ENCODE data around the gene TM9SF1. TPM values are rescaled to one million over a fixed set of nuclear protein-coding genes. Genes with fewer than 3 reads are reported as not detected.
A peak's percentile ranks its signal among the peaks of the same experiment; 100 is the strongest.

The TM9SF1 gene
- total and polyA plus RNA-seq, 9 of the 15 experiments (the other 6 are each of a cell fraction or from before 2014, with no cell fraction given) = 5.3 to 20.3 (median 11.8) TPM

GRCh38 chr14:24160850-24161804 lies 34.1 kb downstream of the TM9SF1 start, which contains the start of gene IRF9 (continued):
- peak; percentile 50; the same call in 1 of the 2 replicates for TF ChIP-seq PHF8 (IDR thresholded peaks at IDR 0.05; ENCODE audit: borderline replicate concordance, low read length)
- TF ChIP-seq SRSF9 (IDR thresholded peaks at IDR 0.05; ENCODE audit: borderline replicate concordance, low read depth, low read length) = no peak
- TF ChIP-seq CHCHD3 (CRISPR knock-in tag; IDR thresholded peaks at IDR 0.05) = no peak
- no peak for TF ChIP-seq TAF7 (tag; IDR thresholded peaks at IDR 0.05)
- no peak for TF ChIP-seq RFX7 (CRISPR knock-in tag; IDR thresholded peaks at IDR 0.05)
- TF ChIP-seq SRSF3 (IDR thresholded peaks at IDR 0.05; ENCODE audit: insufficient read depth, low read length) = no peak
- TF ChIP-seq USF2 (CRISPR knock-in tag; IDR thresholded peaks at IDR 0.05) = peak; percentile 94
- no peak for TF ChIP-seq ZNF280B (CRISPR knock-in tag; IDR thresholded peaks at IDR 0.05)
- 0 out of 2 replicates have a peak, but pooled peaks have one; percentile 35 for TF ChIP-seq CC2D1A (IDR thresholded peaks at IDR 0.05)
- no peak for TF ChIP-seq ZNF324 (CRISPR knock-in tag; IDR thresholded peaks at IDR 0.05)
- peak; percentile 80 for TF ChIP-seq EP400 (IDR thresholded peaks at IDR 0.05)
- TF ChIP-seq BCOR (IDR thresholded peaks at IDR 0.05) = no peak
- no peak for TF ChIP-seq STAT5B (CRISPR knock-in tag; IDR thresholded peaks at IDR 0.05)
- peak; percentile 12 for TF ChIP-seq TAF1 (IDR thresholded peaks at IDR 0.05; ENCODE audit: control insufficient read depth, extremely low read depth, insufficient read depth, low read length, severe bottlenecking)
- peak; percentile 66 for TF ChIP-seq MAX (CRISPR knock-in tag; IDR thresholded peaks at IDR 0.05)
- TF ChIP-seq NRF1 (conservative IDR thresholded peaks at IDR 0.05 in 1 of 2, IDR thresholded peaks at IDR 0.05 in 1 of 2) = peak in 1 of 2 experiments; percentile 25; a peak in 1 of 4 replicates
- no peak for TF ChIP-seq ZNF717 (CRISPR knock-in tag; IDR thresholded peaks at IDR 0.05)
- TF ChIP-seq PHB2 (IDR thresholded peaks at IDR 0.05; ENCODE audit: low read depth) = no peak
- no peak for TF ChIP-seq CBX2 (IDR thresholded peaks at IDR 0.05; ENCODE audit: insufficient read depth, low read length, poor library complexity, severe bottlenecking)
- no peak for TF ChIP-seq FOSL1 (tag; conservative IDR thresholded peaks at IDR 0.05)
- TF ChIP-seq DIDO1 (tag; IDR thresholded peaks at IDR 0.05; ENCODE audit: low read depth) = no peak
- TF ChIP-seq MNT (conservative IDR thresholded peaks at IDR 0.05) = peak; percentile 83 to 84
- no peak; the same call in 1 of the 2 replicates for TF ChIP-seq NR2F6 (CRISPR knock-in tag; IDR thresholded peaks at IDR 0.05)
- TF ChIP-seq BACH1 (tag; IDR thresholded peaks at IDR 0.05) = no peak
